Peyer's patch (tissue), 4 donors: ENCODE results near the gene MCF2L. TPM values are rescaled to one million over a fixed set of nuclear protein-coding genes. Genes with fewer than 3 reads are reported as not detected.

Experiments
- DNase-seq, 3 donors: peaks; one replicate each; pipeline ENCODE4 v3.0.0-alpha.2; 2017 to 2019
- H3K27ac ChIP-seq, 4 donors: fragments of 200-600 bp; sonication (generic); one replicate each; pipeline ENCODE4 v1.5.1; 2016 to 2019
- H3K27me3 ChIP-seq, 2 donors: fragments of 200-600 bp; sonication (generic); one replicate each; pipeline ENCODE4 v1.5.1; 2019
- H3K36me3 ChIP-seq, 3 donors: fragments of 200-600 bp; sonication (generic); one replicate each; pipeline ENCODE4 v1.5.1; 2016 to 2019
- H3K4me1 ChIP-seq, 4 donors: fragments of 200-600 bp; sonication (generic); one replicate each; pipeline ENCODE4 v1.5.1; 2016 to 2019
- H3K4me3 ChIP-seq, 4 donors: fragments of 200-600 bp; sonication (generic); 1 replicate in 3 of 4; 2 replicates in 1 of 4; pipeline ENCODE4 v1.5.1; 2016 to 2019; ENCODE audit warnings: mild to moderate bottlenecking in 1 of 4
- H3K9me3 ChIP-seq, 4 donors: fragments of 200-600 bp; sonication (generic); one replicate each; pipeline ENCODE4 v1.5.1; 2016 to 2019; ENCODE audit warnings: mild to moderate bottlenecking in 1 of 4
- CTCF ChIP-seq, 6 experiments: fragments of 450-650 bp in 4 of 6; fragments of 200-600 bp in 2 of 6; sonication (generic) in 1 of 6; IDR thresholded peaks; one replicate each; pipeline ENCODE4 v1.5.1; 2017 to 2019; ENCODE audit warnings: antibody characterized with exemption in 6 of 6, mild to moderate bottlenecking in 3 of 6, moderate library complexity in 1 of 6
- POLR2A ChIP-seq, 2 donors: fragments of 450-650 bp; IDR thresholded peaks; one replicate each; pipeline ENCODE4 v1.5.1; 2017; ENCODE audit warnings: antibody characterized with exemption in 2 of 2, mild to moderate bottlenecking in 2 of 2, moderate library complexity in 2 of 2
- total RNA-seq, 4 donors: library from RNA; depleted of rRNA; stranded (reverse); fragments of >200 nt; gene quantifications; one replicate each; pipeline ENCODE4 v1.1.0, GENCODE V29; 2016

MCF2L gene
- total RNA-seq, 4 donors from 2014 or later: 81.4 to 165 (median 149) TPM

- Histone ChIP-seq H3K9me3 (no peaks in the 10 kb centered on the region), H3K27ac (no peak overlapping the region), H3K27me3 (no peaks in the 10 kb centered on the region), H3K36me3 (peaks cover 0 to 2% (median 0%) of the 10 kb centered on the region in 3 donors), H3K4me1 (no peaks in the 10 kb centered on the region), H3K4me3 (no peak overlapping the region)
- DNase-seq: no peak
- no peak for TF ChIP-seq CTCF (IDR thresholded peaks at IDR 0.05)
- TF ChIP-seq POLR2A (IDR thresholded peaks at IDR 0.05): no peak
Measured at GRCh38 chr13:113090415-113090770, 121.4 kb downstream of the MCF2L start.

GRCh38 chr13:113090806-113091205 lies 121.8 kb downstream of the MCF2L start:
- Histone ChIP-seq H3K9me3 (no peaks in the 10 kb centered on the region), H3K4me3 (no peak overlapping the region), H3K27me3 (no peaks in the 10 kb centered on the region), H3K36me3 (peaks cover 0 to 2% (median 0%) of the 10 kb centered on the region in 3 donors), H3K27ac (no peak overlapping the region), H3K4me1 (no peaks in the 10 kb centered on the region)
- DNase-seq: no peak
- TF ChIP-seq POLR2A (IDR thresholded peaks at IDR 0.05) (no peak), CTCF (IDR thresholded peaks at IDR 0.05) (no peak)

- Histone ChIP-seq H3K27me3 (no peaks in the 10 kb centered on the region), H3K4me1 (no peaks in the 10 kb centered on the region), H3K36me3 (peaks cover 0 to 2% (median 0%) of the 10 kb centered on the region in 3 donors), H3K9me3 (no peaks in the 10 kb centered on the region), H3K27ac (no peak overlapping the region), H3K4me3 (no peak overlapping the region)
- TF ChIP-seq CTCF (IDR thresholded peaks at IDR 0.05): no peak
- TF ChIP-seq POLR2A (IDR thresholded peaks at IDR 0.05): no peak
- DNase-seq: no peak
Measured at GRCh38 chr13:113091211-113091771, 122.3 kb downstream of the MCF2L start.

- H3K27ac ChIP-seq: no peak overlapping the region
- H3K36me3 ChIP-seq: peaks cover 0 to 2% (median 0%) of the 10 kb centered on the region in 3 donors
- TF ChIP-seq CTCF (IDR thresholded peaks at IDR 0.05): no peak
- no peak for TF ChIP-seq POLR2A (IDR thresholded peaks at IDR 0.05)
- no peak for DNase-seq
- H3K4me3 ChIP-seq: no peak overlapping the region
- no peaks in the 10 kb centered on the region for H3K4me1 ChIP-seq
- H3K27me3 ChIP-seq: no peaks in the 10 kb centered on the region
- H3K9me3 ChIP-seq: no peaks in the 10 kb centered on the region
Measured at GRCh38 chr13:113091891-113092775, 123.1 kb downstream of the MCF2L start.

GRCh38 chr13:113092776-113093579 lies 124.0 kb downstream of the MCF2L start:
- peaks cover 0 to under 1% (median 0%) of the 10 kb centered on the region in 3 donors for H3K36me3 ChIP-seq

More at GRCh38 chr13:113092776-113093579, 124.0 kb downstream of the MCF2L start:
- Histone ChIP-seq H3K4me1 (no peaks in the 10 kb centered on the region), H3K27me3 (no peaks in the 10 kb centered on the region), H3K4me3 (no peak overlapping the region), H3K9me3 (no peaks in the 10 kb centered on the region), H3K27ac (no peak overlapping the region)
- no peak for TF ChIP-seq CTCF (IDR thresholded peaks at IDR 0.05)
- DNase-seq: no peak
